Trophoblast cell (in vitro differentiated cells and primary cell): ENCODE measurements around the gene TOB1.

Experiments
- DNase-seq, 2 donors: peaks; one replicate each; pipeline ENCODE4 v3.0.0-alpha.2; 2016
- H2AFZ ChIP-seq: 2 replicates; pipeline ENCODE4 v1.6.1; 2013; ENCODE audit warnings: low read length, moderate library complexity, mild to moderate bottlenecking; ENCODE audit not compliant: insufficient read depth, poor library complexity
- H2AK5ac ChIP-seq: 2 replicates; pipeline ENCODE4 v1.6.1; 2013; ENCODE audit warnings: mild to moderate bottlenecking, low read length
- H2BK120ac ChIP-seq: 2 replicates; pipeline ENCODE4 v1.6.1; 2013; ENCODE audit warnings: low read length, mild to moderate bottlenecking, moderate library complexity; ENCODE audit not compliant: insufficient read depth, poor library complexity
- H2BK12ac ChIP-seq: 2 replicates; pipeline ENCODE4 v1.6.1; 2013; ENCODE audit warnings: mild to moderate bottlenecking, low read length, moderate library complexity
- H2BK5ac ChIP-seq: 2 replicates; pipeline ENCODE4 v1.6.1; 2013; ENCODE audit warnings: low read length, low read depth, moderate library complexity, mild to moderate bottlenecking; ENCODE audit not compliant: poor library complexity
- H3K14ac ChIP-seq: 2 replicates; pipeline ENCODE4 v1.6.1; 2013; ENCODE audit warnings: mild to moderate bottlenecking, low read length
- H3K18ac ChIP-seq: 2 replicates; pipeline ENCODE4 v1.6.1; 2013; ENCODE audit warnings: mild to moderate bottlenecking, low read length
- H3K23ac ChIP-seq: 2 replicates; pipeline ENCODE4 v1.6.1; 2013; ENCODE audit warnings: low read length
- H3K27ac ChIP-seq: 2 replicates; pipeline ENCODE4 v1.5.1; 2013; ENCODE audit warnings: low read depth, mild to moderate bottlenecking, inconsistent platforms, low read length, moderate library complexity
- H3K27me3 ChIP-seq: 2 replicates; pipeline ENCODE4 v1.6.1; 2013; ENCODE audit warnings: inconsistent platforms, mild to moderate bottlenecking, low read length, moderate library complexity; ENCODE audit not compliant: insufficient read depth
- H3K36me3 ChIP-seq, 2 experiments: 1 replicate in 1 of 2; 2 replicates in 1 of 2; pipeline ENCODE4 v1.6.1; 2013; ENCODE audit warnings: low read length in 2 of 2, mild to moderate bottlenecking in 2 of 2, moderate library complexity in 1 of 2; ENCODE audit not compliant: insufficient read depth in 2 of 2, control insufficient read depth in 1 of 2
- H3K4ac ChIP-seq: 2 replicates; pipeline ENCODE4 v1.6.1; 2013; ENCODE audit warnings: low read depth, mild to moderate bottlenecking, low read length, moderate library complexity
- H3K4me1 ChIP-seq, 2 experiments: 1 replicate in 1 of 2; 2 replicates in 1 of 2; pipeline ENCODE4 v1.6.1; 2013; ENCODE audit warnings: low read length in 2 of 2, mild to moderate bottlenecking in 2 of 2, moderate library complexity in 1 of 2; ENCODE audit not compliant: insufficient read depth in 2 of 2, control insufficient read depth in 1 of 2
- H3K4me2 ChIP-seq: 2 replicates; pipeline ENCODE4 v1.6.1; 2013; ENCODE audit warnings: inconsistent platforms, mild to moderate bottlenecking, low read length, moderate library complexity
- H3K4me3 ChIP-seq: 2 replicates; pipeline ENCODE4 v1.5.1; 2013; ENCODE audit warnings: mild to moderate bottlenecking, low read depth, low read length, inconsistent platforms
- H3K79me1 ChIP-seq: one replicate; pipeline ENCODE4 v1.6.1; 2013; ENCODE audit warnings: low read length
- H3K79me2 ChIP-seq: 2 replicates; pipeline ENCODE4 v1.6.1; 2013; ENCODE audit warnings: low read length, mild to moderate bottlenecking; ENCODE audit not compliant: control insufficient read depth, insufficient read depth, poor library complexity
- H3K9ac ChIP-seq: 2 replicates; pipeline ENCODE4 v1.6.1; 2013; ENCODE audit warnings: mild to moderate bottlenecking, low read length
- H3K9me3 ChIP-seq: 2 replicates; pipeline ENCODE4 v1.6.1; 2013; ENCODE audit warnings: low read depth, mild to moderate bottlenecking, control low read depth, inconsistent platforms, low read length; ENCODE audit not compliant: insufficient read depth
- H4K12ac ChIP-seq: 2 replicates; pipeline ENCODE4 v1.6.1; 2013; ENCODE audit warnings: low read depth, mild to moderate bottlenecking, low read length, moderate library complexity
- H4K8ac ChIP-seq: 2 replicates; pipeline ENCODE4 v1.6.1; 2013; ENCODE audit warnings: low read depth, mild to moderate bottlenecking, low read length, moderate library complexity
- H4K91ac ChIP-seq: one replicate; pipeline ENCODE4 v1.6.1; 2013; ENCODE audit warnings: low read depth, mild to moderate bottlenecking, low read length, moderate library complexity
- WGBS: extraction: QIAGEN DNeasy Blood & Tissue Kit; methylation state at CpG from one replicate; pipeline ENCODE4 v1.1.7; 2013; ENCODE audit warnings: missing lambda C conversion rate; ENCODE audit not compliant: insufficient read length, insufficient coverage; ENCODE audit errors: extremely low coverage; 5-methylcytosine and 5-hydroxymethylcytosine counted together

Gene TOB1

DNA sequence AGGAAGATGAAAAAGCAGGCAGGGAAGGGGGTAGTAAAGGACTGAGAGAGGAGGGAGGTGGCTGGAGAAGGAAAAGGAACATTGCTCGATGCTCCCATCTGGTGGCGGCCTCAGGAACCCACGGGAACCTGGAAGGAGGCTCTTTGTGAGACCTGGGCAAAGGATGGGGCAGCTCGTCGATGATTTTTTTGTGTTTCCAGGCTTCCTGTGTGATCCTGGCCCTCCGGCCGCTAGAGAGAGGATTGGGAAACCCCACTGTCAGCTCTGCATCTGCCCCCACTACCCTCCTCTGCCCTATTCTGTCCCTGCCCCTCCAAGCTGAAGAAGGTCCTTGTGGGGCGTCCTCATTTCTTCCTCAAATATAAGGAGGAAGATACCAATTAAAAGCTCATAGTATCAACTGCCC is 24.2 kb downstream of the TOB1 start:
- no CpG with 5 or more reads among the region's 8 CpGs for WGBS
- Histone ChIP-seq H3K27me3 (no peaks in the 10 kb centered on the region), H4K91ac (no peak overlapping the region)

DNA sequence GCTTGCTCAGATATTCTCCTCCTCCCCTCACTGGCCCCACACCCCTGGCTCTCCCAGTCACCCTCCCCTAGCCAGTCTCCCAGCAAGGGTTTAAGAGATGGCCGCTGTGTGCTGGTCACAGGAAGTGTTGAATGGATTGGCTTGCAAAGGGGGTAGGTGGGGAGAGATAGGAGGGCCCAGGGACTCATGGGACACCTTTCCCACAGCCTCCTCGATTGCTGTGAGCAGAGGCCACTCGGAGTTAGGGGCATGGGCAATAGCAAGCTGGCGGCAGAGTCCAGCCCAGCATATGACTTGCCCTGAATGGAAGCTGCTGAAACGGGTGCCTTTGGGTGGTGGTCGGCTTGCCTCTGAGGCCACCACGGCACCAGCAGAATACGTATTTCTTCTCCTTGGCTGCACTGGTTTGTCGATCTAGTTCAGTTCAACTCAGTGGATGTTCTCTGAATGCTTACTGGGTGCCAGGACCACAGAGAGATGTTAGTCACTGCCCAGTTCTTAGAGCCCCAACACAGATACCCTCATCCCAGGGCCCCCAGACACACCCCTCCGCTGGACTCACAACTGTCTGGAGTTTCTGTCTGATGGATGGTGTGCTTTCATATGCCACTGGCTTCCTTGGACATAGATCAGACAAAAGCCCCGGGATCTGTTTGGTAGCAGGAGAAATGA is 24.7 kb downstream of the TOB1 start:
- no peak overlapping the region for H2AFZ ChIP-seq
- peaks cover 14 to 18% of the 10 kb centered on the region in 2 experiments for H3K4me1 ChIP-seq
- no peak overlapping the region for H2BK5ac ChIP-seq

More for the DNA sequence above, 24.2 kb downstream of the TOB1 start:
- Histone ChIP-seq H3K4me1 (peaks cover 14 to 18% of the 10 kb centered on the region in 2 experiments), H4K12ac (no peak overlapping the region), H2BK120ac (no peak overlapping the region), H2AK5ac (no peak overlapping the region), H2BK12ac (no peak overlapping the region), H3K4ac (no peak overlapping the region), H2BK5ac (no peak overlapping the region), H3K79me2 (no peaks in the 10 kb centered on the region), H2AFZ (no peak overlapping the region), H3K4me3 (no peak overlapping the region), H3K4me2 (no peak overlapping the region), H4K8ac (no peak overlapping the region), H3K9me3 (peaks cover under 1% of the 10 kb centered on the region), H3K27ac (no peak overlapping the region), H3K9ac (no peak overlapping the region), H3K23ac (no peak overlapping the region), H3K14ac (no peak overlapping the region), H3K79me1 (peaks cover 5% of the 10 kb centered on the region), H3K36me3 (no peaks in the 10 kb centered on the region), H3K18ac (no peak overlapping the region)
- peak; percentile 34 to 72 for DNase-seq

DNA sequence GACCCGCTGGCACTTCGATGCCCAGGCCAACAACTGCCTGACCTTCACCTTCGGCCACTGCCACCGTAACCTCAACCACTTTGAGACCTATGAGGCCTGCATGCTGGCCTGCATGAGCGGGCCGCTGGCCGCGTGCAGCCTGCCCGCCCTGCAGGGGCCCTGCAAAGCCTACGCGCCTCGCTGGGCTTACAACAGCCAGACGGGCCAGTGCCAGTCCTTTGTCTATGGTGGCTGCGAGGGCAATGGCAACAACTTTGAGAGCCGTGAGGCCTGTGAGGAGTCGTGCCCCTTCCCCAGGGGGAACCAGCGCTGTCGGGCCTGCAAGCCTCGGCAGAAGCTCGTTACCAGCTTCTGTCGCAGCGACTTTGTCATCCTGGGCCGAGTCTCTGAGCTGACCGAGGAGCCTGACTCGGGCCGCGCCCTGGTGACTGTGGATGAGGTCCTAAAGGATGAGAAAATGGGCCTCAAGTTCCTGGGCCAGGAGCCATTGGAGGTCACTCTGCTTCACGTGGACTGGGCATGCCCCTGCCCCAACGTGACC is 25.8 kb downstream of the TOB1 start:
- Histone ChIP-seq H3K23ac (no peak overlapping the region), H3K9ac (no peak overlapping the region), H3K4me2 (no peak overlapping the region), H3K4me1 (peaks cover 8 to 12% of the 10 kb centered on the region in 2 experiments), H2AFZ (no peak overlapping the region), H3K14ac (no peak overlapping the region), H4K12ac (no peak overlapping the region), H3K27me3 (no peaks in the 10 kb centered on the region), H4K91ac (no peak overlapping the region), H3K4ac (no peak overlapping the region), H3K79me2 (no peaks in the 10 kb centered on the region), H3K9me3 (peaks cover 2% of the 10 kb centered on the region), H3K4me3 (no peak overlapping the region), H2BK120ac (no peak overlapping the region), H3K79me1 (peaks cover 5% of the 10 kb centered on the region), H2BK12ac (no peak overlapping the region), H4K8ac (no peak overlapping the region), H3K27ac (no peak overlapping the region), H3K18ac (no peak overlapping the region), H2AK5ac (no peak overlapping the region), H2BK5ac (no peak overlapping the region), H3K36me3 (no peaks in the 10 kb centered on the region)
- no peak for DNase-seq
- WGBS = no CpG with 5 or more reads among the region's 29 CpGs

More for the DNA sequence above, 24.7 kb downstream of the TOB1 start:
- no peak overlapping the region for H2BK12ac ChIP-seq
- no peaks in the 10 kb centered on the region for H3K27me3 ChIP-seq
- H3K4me2 ChIP-seq = no peak overlapping the region
- H3K36me3 ChIP-seq = no peaks in the 10 kb centered on the region
- H4K91ac ChIP-seq = peak overlapping the region; percentile 7
- no peak overlapping the region for H4K12ac ChIP-seq
- no peak overlapping the region for H3K4me3 ChIP-seq
- no peak overlapping the region for H3K23ac ChIP-seq
- H2AK5ac ChIP-seq = no peak overlapping the region
- H2BK120ac ChIP-seq = no peak overlapping the region
- H3K14ac ChIP-seq = no peak overlapping the region
- H3K27ac ChIP-seq = no peak overlapping the region
- H3K18ac ChIP-seq = no peak overlapping the region
- no peak overlapping the region for H3K9ac ChIP-seq
- H3K79me1 ChIP-seq = peaks cover 5% of the 10 kb centered on the region
- no peak overlapping the region for H4K8ac ChIP-seq
- no peak overlapping the region for H3K4ac ChIP-seq
- no peaks in the 10 kb centered on the region for H3K79me2 ChIP-seq
- no peak for DNase-seq
- no CpG with 5 or more reads among the region's 11 CpGs for WGBS
- peaks cover 2% of the 10 kb centered on the region for H3K9me3 ChIP-seq

DNA sequence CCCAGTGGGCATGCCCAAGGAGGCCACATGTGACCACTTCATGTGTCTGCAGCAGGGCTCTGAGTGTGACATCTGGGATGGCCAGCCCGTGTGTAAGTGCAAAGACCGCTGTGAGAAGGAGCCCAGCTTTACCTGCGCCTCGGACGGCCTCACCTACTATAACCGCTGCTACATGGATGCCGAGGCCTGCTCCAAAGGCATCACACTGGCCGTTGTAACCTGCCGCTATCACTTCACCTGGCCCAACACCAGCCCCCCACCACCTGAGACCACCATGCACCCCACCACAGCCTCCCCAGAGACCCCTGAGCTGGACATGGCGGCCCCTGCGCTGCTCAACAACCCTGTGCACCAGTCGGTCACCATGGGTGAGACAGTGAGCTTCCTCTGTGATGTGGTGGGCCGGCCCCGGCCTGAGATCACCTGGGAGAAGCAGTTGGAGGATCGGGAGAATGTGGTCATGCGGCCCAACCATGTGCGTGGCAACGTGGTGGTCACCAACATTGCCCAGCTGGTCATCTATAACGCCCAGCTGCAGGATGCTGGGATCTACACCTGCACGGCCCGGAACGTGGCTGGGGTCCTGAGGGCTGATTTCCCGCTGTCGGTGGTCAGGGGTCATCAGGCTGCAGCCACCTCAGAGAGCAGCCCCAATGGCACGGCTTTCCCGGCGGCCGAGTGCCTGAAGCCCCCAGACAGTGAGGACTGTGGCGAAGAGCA is 26.4 kb downstream of the TOB1 start:
- peaks cover 7 to 8% of the 10 kb centered on the region in 2 experiments for H3K4me1 ChIP-seq
- H3K4me2 ChIP-seq = no peak overlapping the region
- H3K18ac ChIP-seq = no peak overlapping the region
- no peak overlapping the region for H3K14ac ChIP-seq
- no peak overlapping the region for H3K4ac ChIP-seq
- peaks cover 2% of the 10 kb centered on the region for H3K9me3 ChIP-seq
- H3K36me3 ChIP-seq = no peaks in the 10 kb centered on the region
- no peak overlapping the region for H2BK5ac ChIP-seq
- H3K4me3 ChIP-seq = no peak overlapping the region
- H3K27ac ChIP-seq = no peak overlapping the region
- no peak for DNase-seq
- WGBS = no CpG with 5 or more reads among the region's 29 CpGs
- H2AFZ ChIP-seq = no peak overlapping the region
- no peak overlapping the region for H4K91ac ChIP-seq
- H2BK120ac ChIP-seq = no peak overlapping the region
- no peak overlapping the region for H4K8ac ChIP-seq
- H3K79me1 ChIP-seq = peaks cover 2% of the 10 kb centered on the region
- H3K79me2 ChIP-seq = no peaks in the 10 kb centered on the region
- H2AK5ac ChIP-seq = no peak overlapping the region
- H3K9ac ChIP-seq = no peak overlapping the region
- no peak overlapping the region for H4K12ac ChIP-seq
- no peak overlapping the region for H3K23ac ChIP-seq
- no peaks in the 10 kb centered on the region for H3K27me3 ChIP-seq
- H2BK12ac ChIP-seq = no peak overlapping the region
